Measurements from ENCODE around the gene ITM2C.

Gene ITM2C

DNA sequence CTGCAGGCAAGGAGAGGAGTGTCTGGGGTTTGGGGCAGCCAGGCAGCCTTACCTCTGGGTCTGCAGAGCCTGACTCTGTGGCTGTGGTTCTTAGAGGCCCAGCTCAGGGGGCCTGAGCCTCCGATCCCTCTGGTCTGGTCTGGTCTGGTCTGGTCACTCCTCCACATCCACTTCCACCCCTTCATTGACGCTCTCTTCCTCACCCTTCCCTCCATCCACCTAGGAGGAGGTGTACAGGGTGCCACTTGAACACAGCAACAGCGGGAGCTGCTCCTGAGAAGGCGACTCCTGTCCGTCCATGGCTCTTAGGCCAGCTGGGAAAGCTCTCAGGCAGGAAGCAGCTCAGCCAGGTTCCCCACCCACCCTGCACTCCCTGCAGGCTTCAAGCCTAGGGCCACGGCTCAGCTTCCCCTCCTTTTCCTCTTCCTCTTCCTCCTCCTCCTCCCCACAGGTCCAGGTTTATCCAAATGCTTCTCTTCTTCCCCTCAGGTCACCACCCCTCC is 43.4 kb downstream of the ITM2C start:
- no peak for DNase-seq (ENCODE audit: low read depth)
- no peak overlapping the region for H3K4me3 ChIP-seq (ENCODE audit: low read length)
- TF ChIP-seq, protein P1, sequence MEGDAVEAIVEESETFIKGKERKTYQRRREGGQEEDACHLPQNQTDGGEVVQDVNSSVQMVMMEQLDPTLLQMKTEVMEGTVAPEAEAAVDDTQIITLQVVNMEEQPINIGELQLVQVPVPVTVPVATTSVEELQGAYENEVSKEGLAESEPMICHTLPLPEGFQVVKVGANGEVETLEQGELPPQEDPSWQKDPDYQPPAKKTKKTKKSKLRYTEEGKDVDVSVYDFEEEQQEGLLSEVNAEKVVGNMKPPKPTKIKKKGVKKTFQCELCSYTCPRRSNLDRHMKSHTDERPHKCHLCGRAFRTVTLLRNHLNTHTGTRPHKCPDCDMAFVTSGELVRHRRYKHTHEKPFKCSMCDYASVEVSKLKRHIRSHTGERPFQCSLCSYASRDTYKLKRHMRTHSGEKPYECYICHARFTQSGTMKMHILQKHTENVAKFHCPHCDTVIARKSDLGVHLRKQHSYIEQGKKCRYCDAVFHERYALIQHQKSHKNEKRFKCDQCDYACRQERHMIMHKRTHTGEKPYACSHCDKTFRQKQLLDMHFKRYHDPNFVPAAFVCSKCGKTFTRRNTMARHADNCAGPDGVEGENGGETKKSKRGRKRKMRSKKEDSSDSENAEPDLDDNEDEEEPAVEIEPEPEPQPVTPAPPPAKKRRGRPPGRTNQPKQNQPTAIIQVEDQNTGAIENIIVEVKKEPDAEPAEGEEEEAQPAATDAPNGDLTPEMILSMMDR (IDR thresholded peaks at IDR 0.05; ENCODE audit: insufficient read depth, low read depth, low read length, missing control alignments): no peak

DNA sequence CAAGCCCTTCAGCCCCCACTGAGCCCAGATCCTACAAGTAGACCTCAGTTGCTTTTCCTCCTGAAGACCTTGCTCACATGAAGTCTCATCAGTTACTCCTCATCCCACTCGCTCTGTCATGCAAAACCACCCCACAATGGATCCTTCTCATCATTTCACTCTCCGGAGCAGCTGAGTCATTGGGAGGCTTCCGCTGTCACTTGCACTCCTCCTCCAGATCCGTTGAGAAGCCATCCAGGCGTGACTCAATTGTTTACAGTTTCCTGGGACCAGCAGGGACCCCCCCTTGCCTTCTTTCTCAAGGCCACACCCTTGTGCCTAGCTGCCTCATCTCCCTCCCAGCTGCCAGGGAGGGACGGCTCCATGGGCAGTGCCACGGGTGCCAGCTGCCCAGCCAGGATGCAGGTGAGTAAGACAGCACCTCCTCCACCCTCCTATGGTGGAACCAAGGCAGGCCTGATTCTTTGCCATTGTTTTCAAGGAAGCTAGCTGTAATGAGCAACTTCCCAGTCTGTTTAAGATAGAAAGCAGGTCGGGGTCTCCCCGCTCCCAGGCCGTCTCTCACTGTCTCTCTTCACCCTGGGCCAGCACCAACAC is 44.0 kb downstream of the ITM2C start:
- no peak overlapping the region for H3K4me3 ChIP-seq (ENCODE audit: low read length)
- peak; percentile 89 for DNase-seq (ENCODE audit: low read depth)
- TF ChIP-seq, protein P1 (IDR thresholded peaks at IDR 0.05; ENCODE audit: insufficient read depth, low read depth, low read length, missing control alignments): no peak

DNA sequence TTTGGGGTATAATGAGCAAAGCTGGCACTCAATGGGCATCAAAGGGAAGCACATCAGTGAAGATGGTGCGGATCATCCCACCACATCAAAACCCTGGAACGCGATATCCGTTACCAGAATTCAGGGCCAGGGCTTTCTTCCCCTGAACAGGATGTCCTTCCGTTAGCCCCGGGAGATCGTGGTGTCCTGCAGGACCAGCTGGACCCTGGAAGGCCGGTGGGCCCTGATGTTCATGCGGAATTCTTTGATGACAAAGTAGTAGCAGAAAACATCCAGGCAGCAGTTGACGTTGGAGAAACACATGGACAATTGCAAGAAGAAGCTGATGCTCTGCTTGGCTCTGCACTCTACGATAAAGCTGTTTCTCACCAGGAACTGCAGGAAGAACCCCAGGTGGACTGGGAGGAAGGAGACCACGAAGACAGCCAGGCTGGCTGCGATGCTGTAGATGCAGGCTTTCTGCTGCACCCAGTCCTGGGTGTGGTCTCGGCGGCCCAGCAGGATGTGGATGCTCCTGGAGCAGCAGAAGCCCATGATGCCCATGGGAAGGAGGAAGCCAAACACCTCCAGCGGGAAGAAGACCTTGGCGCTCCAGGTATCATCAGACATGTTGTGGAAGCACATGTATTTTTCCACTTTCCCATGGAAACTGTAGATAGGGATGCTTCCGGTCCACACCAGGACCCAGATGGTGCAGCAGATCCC is 45.3 kb downstream of the ITM2C start:
- DNase-seq (ENCODE audit: low read depth): no peak
- no peak overlapping the region for H3K4me3 ChIP-seq (ENCODE audit: low read length)
- TF ChIP-seq, protein P1 (IDR thresholded peaks at IDR 0.05; ENCODE audit: insufficient read depth, low read depth, low read length, missing control alignments): no peak

DNA sequence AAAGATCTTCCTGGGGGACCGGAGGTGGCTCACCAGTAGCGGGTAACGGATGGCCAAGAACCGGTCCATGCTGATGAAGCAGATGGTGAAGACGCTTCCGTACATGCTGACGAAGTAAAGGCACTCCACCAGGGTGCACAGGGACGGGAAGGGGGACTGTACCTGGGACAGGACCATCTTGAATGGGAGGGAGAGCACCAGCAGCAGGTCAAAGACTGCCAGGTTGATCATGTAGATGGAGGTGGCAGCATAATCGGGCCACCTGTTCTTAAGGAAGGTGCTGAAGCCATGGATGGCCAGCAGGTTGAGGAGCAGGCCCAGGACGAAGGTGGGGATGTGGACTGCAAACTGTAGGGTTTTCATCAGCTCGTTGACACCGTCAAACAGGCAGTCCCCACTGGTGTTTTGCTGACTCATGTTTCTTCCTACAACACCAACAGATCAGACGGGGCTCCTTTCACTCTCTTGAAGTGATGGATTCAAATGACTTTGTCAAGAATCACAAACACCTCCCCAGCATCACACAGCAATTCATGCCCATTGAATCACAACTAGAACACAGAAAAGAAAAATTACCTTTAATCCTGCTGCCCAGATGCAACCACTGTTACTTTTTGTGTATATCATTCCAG is 45.9 kb downstream of the ITM2C start:
- TF ChIP-seq, protein P1 (IDR thresholded peaks at IDR 0.05; ENCODE audit: insufficient read depth, low read depth, low read length, missing control alignments): no peak
- no peak overlapping the region for H3K4me3 ChIP-seq (ENCODE audit: low read length)
- DNase-seq (ENCODE audit: low read depth): no peak

DNA sequence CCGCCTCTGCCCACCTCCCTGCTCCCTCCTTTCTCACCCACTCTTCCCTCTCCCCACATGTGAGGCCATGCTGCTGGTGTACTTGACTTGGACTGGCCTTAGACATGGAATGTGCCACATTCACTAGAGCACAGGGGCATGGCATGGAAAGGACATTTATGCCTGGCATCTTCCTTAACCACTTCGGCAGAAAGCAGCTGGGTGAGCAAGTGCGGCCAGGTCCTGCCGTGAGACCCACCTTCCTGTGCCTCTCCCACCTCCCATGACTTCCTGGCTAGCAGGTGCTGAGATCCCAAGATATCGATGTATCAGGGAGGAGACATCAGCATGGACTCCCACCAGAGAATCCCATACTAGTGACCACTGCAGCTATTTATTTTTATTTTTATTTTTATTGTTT is 47.3 kb downstream of the ITM2C start:
- H3K4me3 ChIP-seq (ENCODE audit: low read length): no peak overlapping the region
- no peak for DNase-seq (ENCODE audit: low read depth)
- TF ChIP-seq, protein P1 (IDR thresholded peaks at IDR 0.05; ENCODE audit: insufficient read depth, low read depth, low read length, missing control alignments): no peak

DNA sequence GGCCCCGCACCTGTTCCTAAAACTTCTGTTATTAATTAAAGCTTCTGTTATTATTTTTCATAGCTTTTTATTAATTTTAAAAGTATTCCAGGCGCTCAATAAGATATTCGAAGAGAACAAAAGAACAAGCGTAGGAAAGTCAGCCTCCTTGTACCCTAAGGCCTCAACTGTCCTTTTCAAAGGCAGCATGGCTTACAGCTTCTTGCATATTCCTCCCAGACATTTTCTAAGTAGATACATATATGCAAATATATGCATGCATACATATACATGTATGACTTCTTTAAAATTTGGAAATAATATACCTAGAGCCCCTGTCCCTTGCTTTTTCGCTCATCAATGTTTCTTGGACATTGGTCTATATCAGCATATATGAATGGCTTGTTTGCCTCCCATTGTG is 48.0 kb downstream of the ITM2C start:
- DNase-seq (ENCODE audit: low read depth): no peak
- no peak overlapping the region for H3K4me3 ChIP-seq (ENCODE audit: low read length)
- TF ChIP-seq, protein P1 (IDR thresholded peaks at IDR 0.05; ENCODE audit: insufficient read depth, low read depth, low read length, missing control alignments): no peak

Measured in epithelial cell of esophagus (primary cell).